HG03060 (cell line): ENCODE results near the gene FMNL2.

ENCODE experiments used
- ATAC-seq: cut with Tn5 transposase; IDR thresholded peaks from one replicate; pipeline ENCODE4 v1.9.1; 2021; ENCODE audit warnings: low read depth, moderate number of reproducible peaks; ENCODE audit not compliant: unreplicated experiment

Gene FMNL2

DNA sequence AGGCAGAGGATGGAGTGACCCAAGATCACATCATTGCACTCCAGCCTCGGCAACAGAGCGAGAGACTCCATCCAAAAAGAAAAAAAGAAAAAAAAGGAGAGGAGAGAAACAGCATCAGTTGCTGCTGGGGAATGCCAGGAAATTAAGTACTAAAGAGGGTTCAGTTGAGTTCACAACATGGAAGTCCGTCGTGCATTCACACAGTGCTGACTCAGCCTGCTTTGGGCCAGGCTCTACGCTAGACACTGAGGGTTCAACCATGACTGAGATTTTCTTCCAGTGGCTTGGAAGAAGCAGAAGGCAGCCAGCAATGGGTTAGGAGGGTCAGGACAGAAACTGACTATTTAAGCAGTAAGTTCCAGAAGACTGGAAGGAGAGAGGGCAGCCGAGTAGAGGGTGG lies 108.8 kb downstream of the FMNL2 start:
- ATAC-seq = no peak

DNA sequence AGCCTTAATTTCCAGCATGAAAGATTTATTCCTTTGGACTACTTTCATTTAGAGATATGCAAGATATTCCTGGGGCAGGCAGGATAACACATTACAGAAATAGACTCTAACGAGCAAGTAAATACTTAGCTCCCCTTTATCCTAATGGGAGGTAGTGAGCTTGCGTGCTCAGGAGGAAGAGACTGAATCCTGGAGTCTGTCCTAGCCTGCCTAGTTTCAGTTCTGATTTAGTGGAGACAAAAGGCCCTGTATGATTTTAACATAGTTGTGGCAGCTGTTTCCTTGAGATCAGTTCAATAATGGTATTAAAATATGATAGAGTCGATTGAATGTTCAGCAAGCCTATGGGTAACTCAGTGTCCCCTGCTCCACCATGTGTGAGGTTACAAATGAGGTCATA lies 109.5 kb downstream of the FMNL2 start:
- no peak for ATAC-seq

DNA sequence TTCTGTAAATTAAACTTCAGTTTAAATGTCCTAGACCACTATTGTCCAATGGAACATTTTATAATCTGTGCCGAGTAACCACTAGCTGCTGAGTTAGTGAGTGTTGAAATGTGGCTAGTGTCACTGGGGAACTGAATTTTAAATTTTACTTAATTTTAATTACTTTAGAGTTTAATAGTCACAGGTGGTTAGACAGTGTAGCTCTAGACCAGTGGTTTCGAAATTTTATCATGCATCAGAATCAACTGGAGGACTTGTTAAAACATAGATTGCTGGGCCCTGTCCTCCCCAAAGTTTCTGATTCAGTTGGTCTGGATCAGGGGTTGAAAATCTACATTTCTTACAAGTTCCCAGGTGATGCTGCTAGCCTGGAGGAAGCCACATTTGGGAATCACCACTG lies 110.4 kb downstream of the FMNL2 start:
- ATAC-seq = no peak

DNA sequence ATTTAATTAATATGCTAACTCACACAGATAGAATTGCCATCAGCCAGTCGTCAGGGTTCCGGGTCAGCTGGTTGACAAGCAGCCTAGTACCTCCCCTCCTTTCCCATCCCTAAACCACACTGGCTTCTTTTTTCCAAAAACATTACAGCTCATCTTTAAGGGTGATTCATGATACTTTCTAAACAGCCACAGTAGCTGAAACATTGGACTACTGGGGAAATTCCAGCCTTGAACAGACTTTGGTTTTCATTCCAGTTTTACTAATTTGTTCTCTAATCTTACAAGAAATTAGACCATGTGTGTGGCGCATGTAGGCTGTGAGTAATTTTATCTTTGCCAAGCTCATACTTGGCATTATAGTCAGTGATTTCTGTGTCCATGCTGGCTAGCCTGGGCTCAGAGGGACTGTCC lies 110.8 kb downstream of the FMNL2 start:
- ATAC-seq = no peak

DNA sequence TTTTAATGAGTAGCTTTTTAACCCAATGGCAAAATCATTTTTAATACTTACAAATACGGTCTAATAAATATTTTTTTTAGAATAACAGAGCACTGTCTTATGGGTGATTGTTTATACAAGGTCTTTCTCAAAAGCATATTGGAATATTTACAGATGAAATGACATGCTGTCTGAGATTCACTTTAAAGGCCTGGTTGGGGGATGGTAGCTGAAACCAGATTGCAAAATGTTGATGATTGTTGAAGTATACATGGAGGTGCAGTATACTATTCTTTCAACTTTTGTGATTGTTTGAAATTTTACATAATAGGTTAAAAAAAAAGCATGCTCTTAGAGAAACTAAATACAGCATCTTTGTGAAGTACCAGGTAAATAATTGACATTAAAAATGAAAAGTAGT lies 111.2 kb downstream of the FMNL2 start:
- no peak for ATAC-seq

DNA sequence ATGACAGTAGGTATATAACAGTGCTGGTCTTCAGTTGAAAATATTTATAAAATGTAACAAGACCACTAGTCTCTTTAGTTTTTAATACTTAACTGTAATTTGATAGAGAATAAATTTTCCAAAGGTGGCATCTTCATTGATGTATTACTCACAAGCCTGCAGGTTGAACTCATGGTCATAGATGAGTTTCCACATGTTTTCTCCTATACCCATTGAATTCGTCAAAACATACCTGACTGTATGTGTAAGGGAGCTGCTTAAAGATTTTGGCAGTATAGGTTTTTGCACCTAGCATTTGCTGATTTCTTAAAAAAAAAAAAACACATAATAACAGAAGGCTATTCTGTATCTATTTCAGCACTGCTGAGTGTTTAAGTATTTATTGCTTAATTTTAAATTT lies 112.9 kb downstream of the FMNL2 start:
- no peak for ATAC-seq

DNA sequence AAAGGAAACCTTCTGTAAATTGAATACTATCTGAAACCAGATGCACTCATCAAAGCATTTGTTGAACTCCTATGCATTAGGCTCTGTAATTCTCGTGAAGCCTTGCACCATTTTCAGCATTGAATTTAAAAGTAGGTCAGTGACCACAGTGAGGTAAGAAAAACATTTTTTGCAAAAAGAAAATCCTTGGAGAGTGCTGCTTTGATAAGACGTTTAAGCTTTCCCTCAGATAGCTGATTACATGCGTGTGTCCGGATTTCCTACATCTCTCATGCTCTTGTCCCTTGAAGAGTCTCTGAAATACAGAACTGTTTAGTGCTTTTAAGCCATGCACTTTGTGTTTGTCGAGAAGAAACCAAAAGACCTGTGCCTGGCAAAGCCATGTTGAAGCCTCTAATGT lies 113.6 kb downstream of the FMNL2 start:
- no peak for ATAC-seq

DNA sequence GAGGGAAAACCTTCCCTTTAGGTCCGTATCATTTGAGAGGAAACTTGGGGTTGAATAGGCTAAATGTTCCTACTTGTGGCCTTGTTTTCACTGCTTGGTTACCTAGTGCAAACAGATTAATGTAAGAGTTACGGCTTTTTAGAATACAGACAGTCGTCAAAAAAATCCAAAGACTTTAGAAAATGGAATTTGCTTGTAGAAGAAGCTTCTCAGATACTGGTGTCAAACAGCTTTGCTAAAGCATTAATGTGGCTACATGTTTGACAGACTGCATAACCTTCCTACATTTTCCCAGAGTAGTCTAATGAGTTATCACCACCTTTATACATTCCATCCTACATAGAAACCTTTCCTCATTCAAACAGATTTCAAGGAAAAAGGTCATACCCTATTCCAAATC lies 114.6 kb downstream of the FMNL2 start:
- ATAC-seq = no peak

DNA sequence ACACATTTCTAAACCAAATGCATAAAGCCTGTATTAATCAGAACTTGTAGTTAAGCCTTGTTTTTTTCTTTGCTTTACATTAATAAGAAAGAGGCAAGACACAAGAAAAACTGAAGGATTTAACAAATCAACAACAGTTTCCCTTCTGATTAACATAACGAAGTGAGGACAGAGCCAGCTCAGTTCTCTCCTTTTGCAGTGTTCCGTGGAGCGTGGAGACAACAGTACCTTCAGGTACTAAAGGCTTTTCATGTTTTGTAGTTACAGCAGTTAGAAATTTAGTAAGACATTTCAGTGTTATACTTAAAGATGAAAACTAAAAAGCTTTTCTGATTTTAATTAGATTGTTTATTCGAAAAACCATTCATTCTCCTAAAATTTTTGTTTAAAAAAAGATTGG lies 115.2 kb downstream of the FMNL2 start:
- ATAC-seq = no peak

DNA sequence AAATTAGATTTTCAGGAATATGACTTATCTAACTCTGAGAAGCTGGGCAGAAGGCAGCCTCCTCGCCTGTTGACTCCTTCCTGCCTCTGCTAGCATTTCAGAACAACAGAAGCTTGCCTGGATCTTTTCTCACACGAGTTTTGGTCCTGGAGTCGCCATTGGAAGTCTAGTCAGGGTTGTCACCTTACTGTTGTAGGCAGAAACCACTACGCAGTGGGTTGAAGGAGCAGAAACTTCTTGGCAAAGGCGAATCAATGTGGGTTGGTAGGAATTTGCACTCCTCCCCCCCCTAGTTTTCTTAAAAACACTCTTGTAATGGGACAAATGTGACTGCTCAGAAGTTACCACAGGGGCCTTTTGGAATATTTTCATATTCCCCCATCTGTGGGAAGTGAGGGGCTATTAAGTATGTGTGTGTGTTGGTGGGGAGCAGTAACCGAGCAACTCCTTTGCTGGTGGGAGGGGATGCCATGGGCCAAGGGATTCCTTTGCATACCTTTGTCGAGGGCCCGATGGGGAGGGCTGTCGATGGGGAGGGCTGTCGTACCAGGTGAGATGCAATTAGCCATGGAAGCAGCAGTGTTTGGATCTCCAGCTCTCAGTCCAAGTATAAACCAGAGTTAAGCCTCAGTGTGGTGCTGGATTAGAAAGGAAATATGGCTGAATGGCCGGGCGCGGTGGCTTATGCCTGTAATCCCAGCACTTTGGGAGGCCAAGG lies 117.4 kb downstream of the FMNL2 start:
- ATAC-seq = no peak

DNA sequence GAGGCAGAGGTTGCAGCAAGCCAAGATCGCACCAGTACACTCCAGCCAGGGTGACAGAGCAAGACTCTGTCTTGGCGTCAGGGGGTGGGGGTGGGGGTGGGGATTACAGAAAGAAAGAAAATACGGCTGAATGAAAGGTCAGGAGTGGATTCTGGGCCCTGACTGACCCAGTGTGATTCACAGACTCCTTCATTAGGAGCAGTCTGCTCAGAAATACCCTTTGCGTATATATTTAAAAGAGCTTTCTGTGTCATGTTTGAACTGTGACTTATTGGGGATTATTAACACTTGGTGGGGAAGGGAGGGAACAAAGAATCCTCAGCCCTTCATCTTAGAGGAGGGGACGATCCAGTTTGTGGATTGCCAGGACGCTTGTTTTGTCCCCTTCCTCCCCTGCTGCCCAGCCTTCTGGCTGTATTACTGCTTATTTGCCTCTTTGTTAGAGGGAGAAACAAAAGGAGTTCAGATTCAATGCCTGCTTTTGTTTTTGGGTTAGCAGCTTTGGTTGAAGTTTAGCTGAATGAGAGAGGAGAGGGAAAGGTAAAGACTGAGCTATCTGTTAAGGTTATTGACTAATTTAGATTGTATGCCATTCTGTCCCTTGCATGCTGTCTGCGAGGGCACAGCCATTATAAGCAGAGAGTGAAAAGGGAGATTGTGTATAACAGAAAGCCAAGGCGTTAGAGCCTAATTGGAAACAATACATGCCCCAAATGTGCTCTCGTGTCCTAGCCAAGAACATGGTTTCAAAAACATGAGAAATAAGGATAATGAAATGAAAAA lies 118.3 kb downstream of the FMNL2 start:
- ATAC-seq = no peak

DNA sequence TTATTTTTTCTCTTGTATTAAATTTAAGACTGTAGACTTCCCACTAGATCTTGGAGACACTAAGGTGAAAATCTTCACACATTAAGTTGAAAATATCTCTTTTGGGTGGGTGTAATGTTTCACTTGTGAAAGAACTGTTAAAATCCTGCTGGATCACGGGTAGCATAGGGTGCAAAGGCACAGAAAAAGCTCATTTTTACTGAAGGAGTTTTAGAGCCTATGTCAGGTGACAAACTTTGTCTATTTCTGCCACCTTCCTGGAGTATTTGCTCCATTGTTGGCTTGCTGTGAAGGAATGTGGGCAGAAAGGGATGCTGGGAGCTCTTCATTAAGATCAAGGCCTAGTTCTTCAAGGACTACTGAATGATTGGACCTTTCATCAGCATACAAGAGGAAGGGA lies 119.4 kb downstream of the FMNL2 start:
- ATAC-seq = no peak

DNA sequence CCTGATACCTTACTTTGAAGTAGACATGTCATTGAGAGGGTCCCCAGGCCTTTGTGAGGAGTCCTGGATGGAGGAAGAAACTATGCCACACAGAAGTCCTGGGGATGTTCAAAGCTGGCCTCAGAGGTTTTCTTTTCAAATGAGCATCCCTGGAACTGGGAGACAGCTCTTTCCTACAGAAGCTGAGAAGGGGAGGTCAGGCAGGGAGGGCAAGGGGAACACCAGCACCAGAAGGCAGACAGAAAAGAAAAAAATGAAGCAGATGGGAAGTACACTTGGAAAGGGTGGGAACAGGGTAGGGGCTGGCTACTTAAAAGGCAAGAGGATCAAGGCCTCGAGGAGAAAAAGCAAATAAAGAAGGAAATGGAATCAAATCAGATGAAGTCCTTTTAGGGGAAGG lies 120.0 kb downstream of the FMNL2 start:
- no peak for ATAC-seq

DNA sequence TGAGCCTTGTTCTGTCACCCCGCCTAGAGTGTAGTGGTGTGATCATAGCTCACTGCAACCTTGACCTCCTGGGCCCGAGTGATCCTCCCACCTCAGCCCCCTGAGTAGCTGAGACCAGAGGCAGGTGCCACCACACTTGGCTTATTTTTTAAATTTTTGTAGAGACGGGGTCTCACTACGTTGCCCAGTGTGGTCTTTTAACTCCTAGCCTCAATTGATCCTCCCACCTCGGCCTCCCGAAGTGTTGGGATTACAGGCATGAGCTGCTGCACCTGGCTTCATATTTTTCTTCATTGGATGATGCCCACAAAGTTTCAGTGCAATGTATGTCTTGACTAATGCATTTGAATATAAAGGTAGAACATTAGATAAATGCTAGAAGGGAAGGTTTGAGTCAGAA lies 120.8 kb downstream of the FMNL2 start:
- no peak for ATAC-seq

DNA sequence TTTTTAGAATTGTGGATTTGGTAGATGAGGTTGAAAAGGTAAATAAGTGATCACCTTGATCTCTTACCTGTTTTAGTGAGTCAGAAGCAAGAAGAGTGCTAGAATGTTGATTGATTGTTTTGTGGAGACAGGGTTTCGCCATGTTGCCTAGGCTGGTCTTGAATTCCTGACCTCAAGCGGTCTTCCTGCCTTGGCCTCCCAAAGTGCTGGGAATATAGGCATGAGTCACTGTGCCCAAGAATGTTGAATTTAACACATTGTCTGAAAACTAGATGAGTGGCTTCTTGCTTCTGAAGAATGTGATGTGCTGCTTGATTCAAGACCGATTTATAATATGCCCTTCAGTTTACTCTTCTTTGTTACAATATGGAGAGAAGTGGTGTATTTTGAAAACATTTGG lies 121.3 kb downstream of the FMNL2 start:
- no peak for ATAC-seq

DNA sequence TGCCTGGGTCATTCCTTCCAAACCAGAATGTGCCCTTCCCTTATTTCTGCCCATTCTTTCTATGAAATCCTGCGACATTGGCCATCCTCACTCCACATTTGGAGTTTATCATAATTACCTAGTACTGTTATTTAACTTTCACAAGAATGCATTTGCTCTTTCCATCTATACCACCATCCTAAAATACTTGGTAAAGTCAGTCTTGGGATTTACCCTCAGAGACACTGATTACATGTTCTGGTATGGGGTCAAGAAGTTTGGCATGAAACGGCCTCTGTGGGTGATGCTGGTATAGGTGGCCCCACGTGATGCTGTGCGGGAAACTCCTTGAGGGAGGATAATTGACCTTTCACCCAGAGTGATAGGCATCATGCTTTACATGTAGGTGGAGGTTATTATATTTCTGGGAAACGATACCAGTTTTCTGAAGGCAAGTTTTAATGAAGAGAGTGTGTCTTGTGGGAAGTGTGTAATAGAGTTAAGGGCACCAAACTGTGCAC lies 123.5 kb downstream of the FMNL2 start:
- ATAC-seq = no peak

DNA sequence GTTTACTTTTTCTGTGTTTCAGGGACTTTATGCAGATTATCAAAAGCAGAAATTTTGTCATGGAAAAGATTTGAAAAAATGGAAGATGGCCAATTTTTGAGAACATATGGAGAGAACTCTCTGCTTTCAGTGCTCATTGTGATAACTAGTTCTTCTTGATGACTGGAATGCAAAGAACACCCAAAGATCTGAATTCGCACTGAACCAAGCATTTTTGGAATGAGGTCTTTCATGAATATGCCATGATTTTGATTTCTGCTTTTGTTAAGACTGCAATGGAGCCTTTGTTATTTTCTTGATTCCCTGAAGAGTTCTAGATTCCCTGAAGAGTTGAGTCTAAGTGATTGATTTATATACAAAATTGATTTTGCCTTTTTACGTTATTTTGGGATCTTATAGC lies 124.1 kb downstream of the FMNL2 start:
- ATAC-seq = no peak

DNA sequence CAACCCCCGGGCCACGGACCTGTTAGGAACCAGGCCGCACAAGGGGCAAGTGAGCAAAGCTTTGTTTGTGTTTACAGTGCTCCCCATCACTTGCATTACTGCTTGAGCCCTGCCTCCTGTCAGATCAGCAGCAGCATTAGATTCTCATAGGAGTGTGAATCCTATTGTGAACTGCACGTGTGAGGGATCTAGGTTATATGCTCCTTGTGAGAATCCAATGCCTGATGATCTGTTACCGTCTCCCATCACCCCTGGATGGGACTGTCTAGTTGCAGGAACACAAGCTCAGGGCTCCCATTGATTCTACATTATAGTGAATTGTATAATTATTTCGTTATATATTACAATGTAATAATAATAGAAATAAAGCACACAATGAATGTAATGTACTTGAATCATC lies 125.6 kb downstream of the FMNL2 start:
- no peak for ATAC-seq

DNA sequence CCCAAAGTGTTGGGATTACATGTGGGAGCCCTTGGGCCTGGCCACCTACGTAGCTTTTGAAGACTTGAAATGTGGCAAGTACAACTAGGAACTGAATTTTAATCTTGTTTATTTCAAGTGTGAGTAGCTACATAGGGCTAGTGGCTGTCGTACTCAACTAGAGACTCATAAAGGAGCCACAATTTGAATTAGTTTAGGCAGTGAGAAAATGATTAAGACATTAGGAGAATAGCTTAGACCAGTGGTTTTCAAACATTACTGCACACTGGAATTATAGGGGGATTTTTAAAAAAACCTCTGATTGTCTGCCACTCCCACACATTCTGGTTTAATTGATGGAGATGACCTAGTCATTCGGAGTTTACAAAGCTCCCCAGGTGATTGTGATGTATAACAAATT lies 127.1 kb downstream of the FMNL2 start:
- ATAC-seq = no peak

DNA sequence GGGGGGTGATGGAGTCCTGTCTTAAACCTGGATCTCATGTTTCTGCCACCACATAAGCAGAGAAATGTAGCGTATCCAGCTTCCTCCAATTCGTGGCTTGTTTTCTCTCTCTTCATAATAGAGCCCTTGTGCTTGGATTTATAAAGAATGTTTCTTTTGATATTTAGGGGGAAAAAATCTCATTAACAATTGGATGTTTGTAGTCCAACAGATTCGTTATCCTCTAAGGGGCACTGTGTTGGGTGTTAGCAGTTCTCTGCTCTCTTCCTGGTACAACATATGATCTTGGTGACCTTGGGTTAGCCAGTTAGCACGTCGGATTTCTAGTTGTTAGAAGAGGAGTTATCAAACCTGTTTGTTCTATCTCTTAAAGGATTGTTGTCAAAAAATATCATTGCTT lies 127.8 kb downstream of the FMNL2 start:
- no peak for ATAC-seq

DNA sequence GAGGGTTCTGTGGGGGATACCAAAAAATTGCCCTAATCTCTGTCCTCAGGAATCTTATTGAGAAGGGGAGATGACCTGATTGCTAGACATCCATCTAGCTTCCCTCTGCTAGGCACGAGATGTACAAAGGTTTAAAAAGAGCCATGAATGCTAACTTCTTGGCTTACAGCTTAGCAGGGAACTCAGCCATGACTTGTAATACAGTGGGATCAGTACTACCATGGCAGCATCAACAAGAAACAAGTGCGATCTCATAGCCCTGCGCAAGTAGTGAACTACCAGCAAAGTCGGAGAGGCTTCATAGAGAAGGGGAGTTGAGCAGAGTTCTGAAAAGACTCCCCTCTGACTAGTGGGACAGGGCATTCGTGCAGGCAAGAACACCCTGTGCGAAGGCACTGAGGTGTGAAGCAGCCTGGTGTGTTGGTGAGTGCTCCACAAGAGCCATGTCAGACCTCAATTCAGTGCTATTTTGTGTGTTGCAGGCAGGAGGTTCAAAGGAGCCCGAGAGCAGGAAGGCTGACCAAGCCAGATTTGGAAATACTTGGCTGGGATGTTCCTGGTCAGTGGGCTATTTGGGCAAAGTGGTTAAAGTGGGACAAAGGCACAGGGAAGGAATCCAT lies 130.0 kb downstream of the FMNL2 start:
- ATAC-seq = no peak

DNA sequence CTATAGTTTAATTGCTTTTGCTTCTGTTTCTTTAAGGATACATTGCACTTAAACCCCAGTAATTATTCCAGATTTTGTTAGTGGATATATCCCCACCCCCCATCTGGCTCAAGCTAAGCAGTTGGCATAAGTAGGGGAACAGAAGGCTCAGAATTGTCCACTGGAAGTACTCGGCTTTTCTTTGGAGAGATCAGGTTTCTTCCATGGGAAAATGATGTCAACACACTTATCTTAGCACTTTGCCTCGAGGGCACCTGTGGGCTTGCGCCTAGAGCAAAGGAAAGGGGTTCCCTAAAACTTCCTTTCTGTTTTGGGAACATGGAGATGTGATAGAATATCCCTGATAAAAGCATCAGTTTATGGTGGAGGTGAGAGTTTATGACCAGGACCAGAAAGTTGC lies 130.6 kb downstream of the FMNL2 start:
- ATAC-seq = no peak
